Measurements from ENCODE around the gene DCAF10.
A peak's percentile ranks its signal among the peaks of the same experiment; 100 is the strongest.

Gene DCAF10

DNA sequence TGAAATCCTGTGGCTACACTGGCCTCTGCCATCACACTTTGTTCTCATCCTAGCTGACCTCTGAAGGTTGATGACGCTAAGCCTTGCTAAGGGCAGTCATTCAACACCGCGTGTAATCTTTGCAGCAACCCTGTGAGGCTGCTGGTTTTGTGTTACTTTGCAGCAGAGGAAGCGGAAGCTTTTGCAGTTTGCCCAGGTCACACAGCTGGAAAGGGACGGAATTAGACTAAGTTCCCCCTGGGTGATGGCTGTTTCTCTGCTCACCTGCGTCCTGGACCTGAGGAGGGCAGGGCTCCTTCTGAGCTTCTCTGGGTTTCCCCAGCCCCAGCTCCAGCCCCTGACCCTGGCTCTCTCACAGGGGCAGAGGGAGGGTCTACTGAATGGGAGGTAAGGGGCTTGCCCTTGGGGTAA, 110.7 kb downstream of the DCAF10 start:
- DNase-seq = no peak

DNA sequence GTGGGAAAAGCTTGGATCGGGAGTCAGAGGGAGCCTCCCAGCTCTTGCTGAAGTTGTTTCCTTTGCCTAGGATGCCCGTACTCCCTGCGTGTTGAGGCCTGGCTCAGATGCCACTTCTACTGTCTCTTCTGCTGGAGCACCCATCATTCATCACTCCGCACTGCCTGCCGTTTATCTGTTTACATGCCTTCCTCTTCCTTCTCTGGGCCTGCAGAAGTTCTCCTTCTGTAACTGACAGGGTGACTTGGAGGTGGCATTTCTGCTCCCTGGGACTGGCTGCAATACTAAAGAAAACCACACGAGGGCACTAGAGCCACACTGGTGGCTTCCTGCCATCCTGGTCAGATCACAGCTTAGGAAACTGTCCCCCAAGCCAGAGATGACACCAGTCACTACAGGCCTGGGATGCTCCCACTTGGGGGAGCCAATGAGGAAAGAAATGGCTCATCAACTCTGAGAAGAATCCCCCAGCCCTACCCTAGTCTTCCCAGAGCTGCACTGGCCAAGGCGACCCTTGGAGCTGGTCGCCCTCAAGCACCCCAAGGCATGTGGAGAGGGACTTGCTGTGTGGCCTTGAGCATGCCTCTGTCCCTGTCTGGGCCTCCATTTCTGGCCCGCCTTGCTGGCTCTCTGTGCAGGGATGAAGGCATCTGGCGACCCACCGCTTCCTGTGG, 113.0 kb downstream of the DCAF10 start:
- peak; percentile 65 to 97 for DNase-seq

DNA sequence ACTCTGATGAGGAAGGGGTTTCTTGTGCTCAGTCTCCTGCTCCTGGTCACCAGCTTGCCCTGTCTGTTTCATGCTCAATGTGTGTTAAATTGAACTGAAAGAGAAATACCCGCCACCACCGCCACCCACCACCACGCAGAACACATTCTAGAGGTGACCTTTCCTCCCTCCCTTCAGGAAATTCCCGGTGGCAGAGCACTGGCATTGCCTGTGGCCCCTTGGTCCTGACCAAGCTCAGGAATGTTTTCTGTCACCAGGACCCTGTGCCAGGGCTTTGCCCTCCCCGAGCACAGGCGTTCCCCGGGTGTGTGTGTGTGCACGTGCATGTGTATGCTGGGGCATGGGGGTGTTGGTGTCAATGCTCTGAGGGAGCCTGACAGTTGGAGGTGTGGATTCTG, 113.6 kb downstream of the DCAF10 start:
- DNase-seq = no peak

DNA sequence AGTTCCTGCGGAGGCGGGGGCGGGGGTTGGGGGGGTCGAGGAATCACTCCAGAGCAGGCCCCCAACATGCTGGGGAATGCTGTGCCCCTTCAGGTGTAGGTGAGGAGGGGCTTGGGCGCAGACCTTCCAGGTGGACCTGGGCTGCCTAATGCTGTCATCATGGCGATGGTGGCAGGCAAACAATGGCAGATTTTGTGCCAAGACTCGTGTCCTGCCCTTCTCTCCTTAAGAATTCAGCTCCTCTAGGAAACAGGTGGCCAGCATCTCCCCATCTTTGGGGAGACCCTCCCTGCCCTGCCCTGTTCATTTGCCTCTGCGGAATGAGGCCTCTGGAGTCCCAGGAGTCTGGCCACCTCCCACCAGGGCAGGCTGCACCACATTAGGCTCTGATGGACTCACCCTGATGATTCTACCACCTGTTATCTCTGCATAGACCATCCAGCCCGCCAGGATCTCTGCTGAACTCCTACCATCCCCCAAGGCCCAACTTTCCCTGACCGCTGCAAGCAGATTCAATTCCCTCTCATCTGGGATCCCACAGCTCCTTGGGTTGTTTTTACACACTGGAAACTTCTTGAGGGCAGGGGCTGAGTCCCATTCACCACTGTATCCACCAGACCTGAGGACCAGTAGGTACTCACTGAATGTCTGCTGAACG, 114.2 kb downstream of the DCAF10 start:
- no peak for DNase-seq

DNA sequence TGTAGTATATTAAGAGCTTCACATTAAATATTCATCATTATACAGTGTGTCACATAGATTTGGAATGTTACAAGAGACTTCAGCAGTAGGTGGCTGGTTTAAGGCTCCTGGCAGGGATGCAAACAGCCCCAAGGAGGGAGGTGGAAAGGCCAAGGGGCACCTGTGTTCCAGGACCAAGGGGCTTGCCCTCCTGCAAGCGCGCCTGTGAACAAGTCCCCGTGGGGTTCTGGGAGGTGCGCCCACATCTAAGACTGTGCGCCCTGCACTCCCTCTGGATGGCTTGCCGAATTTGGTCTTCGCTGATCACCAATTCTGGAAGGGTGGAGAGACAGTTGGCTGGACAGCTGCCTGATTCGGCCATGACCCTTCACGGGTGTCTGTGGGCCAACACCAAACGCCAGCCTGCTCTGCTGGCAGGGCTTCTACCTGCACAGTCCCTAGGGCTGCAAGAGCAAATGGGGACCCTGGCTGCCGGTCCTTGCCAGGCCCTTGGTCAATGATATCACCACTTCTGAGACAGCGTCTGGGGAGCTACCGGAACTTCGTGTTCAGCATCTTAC, 115.4 kb downstream of the DCAF10 start:
- DNase-seq = no peak

DNA sequence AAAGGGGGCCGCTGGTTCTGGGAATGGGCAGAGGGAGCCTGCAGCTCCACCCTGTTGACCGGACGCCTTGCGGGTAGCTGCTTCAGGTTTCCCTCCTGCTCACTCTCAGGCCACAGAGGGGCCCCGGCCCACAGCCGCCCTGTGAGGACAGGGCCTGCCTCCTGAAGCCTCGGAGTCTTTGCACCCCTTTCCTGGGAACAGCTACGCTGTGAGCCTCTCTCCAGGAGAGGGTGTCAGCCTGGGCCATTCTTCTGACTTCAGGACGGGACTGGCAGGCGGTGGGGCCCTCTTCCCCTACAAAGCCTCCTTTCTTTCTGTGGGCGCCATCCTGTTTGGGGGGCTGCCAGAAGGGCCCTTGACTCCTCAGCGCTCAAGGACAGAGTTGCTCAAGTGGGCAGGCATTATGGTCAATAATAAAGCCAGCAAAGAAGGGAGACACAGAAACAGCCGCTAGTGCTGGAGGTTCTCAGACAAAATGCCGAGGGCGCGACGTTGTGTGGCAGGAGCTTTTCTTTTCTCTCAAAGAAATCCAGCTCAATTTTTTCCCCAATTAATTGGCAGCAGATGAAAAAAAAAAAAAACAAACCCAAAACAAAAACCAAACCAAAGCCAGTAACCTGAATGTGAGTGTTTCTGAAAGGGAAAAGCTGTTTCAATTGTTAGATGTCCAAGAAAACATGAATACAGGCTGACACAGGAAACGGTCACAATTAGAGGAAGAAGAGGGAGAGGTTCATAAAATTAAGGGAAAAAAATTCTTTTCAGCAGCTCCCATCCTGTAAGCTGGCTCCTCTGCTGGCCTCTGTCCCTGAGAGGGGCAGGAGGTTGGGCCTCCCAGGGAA, 116.1 kb downstream of the DCAF10 start:
- DNase-seq = no peak
